GM12878 (cell line): ENCODE measurements around the gene SRP72.

Source experiments
- ATF7 ChIP-seq: fragments of 450-650 bp; IDR thresholded peaks from 2 replicates; pipeline ENCODE4 v1.6.1; 2016; ENCODE audit warnings: low read depth, mild to moderate bottlenecking
- BCLAF1 ChIP-seq: fragments of 450-650 bp; IDR thresholded peaks from 2 replicates; pipeline ENCODE4 v1.6.1; 2017; ENCODE audit warnings: antibody characterized with exemption, mild to moderate bottlenecking, moderate library complexity
- CBX5 ChIP-seq: sonication (generic); IDR thresholded peaks from 2 replicates; pipeline ENCODE4 v1.6.1; 2016; ENCODE audit warnings: low read depth, moderate library complexity, mild to moderate bottlenecking, inconsistent platforms
- CTCF ChIP-seq, 3 experiments: IDR thresholded peaks in 2 of 3; conservative IDR thresholded peaks in 1 of 3; 2 replicates each; pipeline ENCODE4 v1.5.1; 2011; ENCODE audit warnings: low read depth in 3 of 3, low read length in 3 of 3, mild to moderate bottlenecking in 3 of 3, control low read depth in 2 of 3, moderate library complexity in 2 of 3, inconsistent platforms in 1 of 3, mixed read lengths in 1 of 3; ENCODE audit not compliant: control insufficient read depth in 2 of 3, insufficient read depth in 1 of 3; ENCODE audit errors: extremely low read depth in 1 of 3
- EGR1 ChIP-seq, 2 experiments: IDR thresholded peaks; 1 replicate in 1 of 2; 2 replicates in 1 of 2; pipeline ENCODE4 v1.6.1; 2011 to 2012; ENCODE audit warnings: low read depth in 2 of 2, low read length in 2 of 2, borderline replicate concordance in 1 of 2, mild to moderate bottlenecking in 1 of 2, moderate library complexity in 1 of 2
- EP300 ChIP-seq, 2 experiments: fragments of 150-350 bp in 1 of 2; IDR thresholded peaks; 2 replicates each; pipeline ENCODE4 v1.6.1; 2011 to 2012; ENCODE audit warnings: low read depth in 2 of 2, low read length in 2 of 2, borderline replicate concordance in 1 of 2, improper control_type of control experiment in 1 of 2, inconsistent platforms in 1 of 2; ENCODE audit not compliant: control insufficient read depth in 1 of 2
- MTA2 ChIP-seq: fragments of 450-650 bp; IDR thresholded peaks from 2 replicates; pipeline ENCODE4 v1.6.1; 2016; ENCODE audit warnings: low read depth, mild to moderate bottlenecking, moderate library complexity
- MTA3 ChIP-seq: IDR thresholded peaks from 2 replicates; pipeline ENCODE4 v1.6.1; 2012; ENCODE audit warnings: low read length, inconsistent platforms, borderline replicate concordance
- MXI1 ChIP-seq: fragments of 150-350 bp; IDR thresholded peaks from 2 replicates; pipeline ENCODE4 v1.6.1; 2011; ENCODE audit warnings: low read depth, mild to moderate bottlenecking, inconsistent platforms, low read length, improper control_type of control experiment
- MYC ChIP-seq: IDR thresholded peaks from 2 replicates; pipeline ENCODE4 v1.6.1; 2011; ENCODE audit warnings: mild to moderate bottlenecking, low read length, moderate library complexity, inconsistent platforms; ENCODE audit not compliant: insufficient read depth, insufficient replicate concordance, insufficient read length, severe bottlenecking
- POLR2A ChIP-seq: IDR thresholded peaks from 2 replicates; pipeline ENCODE4 v1.6.1; 2011; ENCODE audit warnings: low read depth, mild to moderate bottlenecking, low read length
- REST ChIP-seq: IDR thresholded peaks from 2 replicates; pipeline ENCODE4 v1.6.1; 2012; ENCODE audit warnings: mild to moderate bottlenecking, low read depth, low read length
- SIN3A ChIP-seq: IDR thresholded peaks from 2 replicates; pipeline ENCODE4 v1.6.1; 2012; ENCODE audit warnings: low read depth, low read length, improper control_type of control experiment

- no peak for TF ChIP-seq POLR2A
- TF ChIP-seq BCLAF1: no peak
- TF ChIP-seq SIN3A: no peak
- no peak for TF ChIP-seq MXI1
- TF ChIP-seq MTA3: no peak
- no peak for TF ChIP-seq ATF7
- no peak for TF ChIP-seq CTCF (IDR thresholded peaks at IDR 0.05 in 2 of 3, conservative IDR thresholded peaks at IDR 0.05 in 1 of 3; ENCODE audit: control insufficient read depth in 2 of 3, extremely low read depth in 1 of 3, insufficient read depth in 1 of 3, low read depth in 3 of 3, low read length in 3 of 3)
- no peak for TF ChIP-seq MYC
- no peak for TF ChIP-seq MTA2
- TF ChIP-seq REST: no peak
- TF ChIP-seq CBX5: no peak
- no peak for TF ChIP-seq EGR1 (IDR thresholded peaks at IDR 0.05; ENCODE audit: borderline replicate concordance in 1 of 2, low read depth in 2 of 2, low read length in 2 of 2)
- TF ChIP-seq EP300 (IDR thresholded peaks at IDR 0.05; ENCODE audit: borderline replicate concordance in 1 of 2, control insufficient read depth in 1 of 2, low read depth in 2 of 2, low read length in 2 of 2): no peak
Measured at GRCh38 chr4:56530269-56531148, 63.1 kb downstream of the SRP72 start.
